HL-60 (cell line): ENCODE results near the gene CFAP73.

ENCODE experiments used
- DNase-seq, 2 experiments: peaks; one replicate each; pipeline ENCODE4 v3.0.0-alpha.2; 2010 to 2020; ENCODE audit warnings: low read depth in 1 of 2, low spot score in 1 of 2
- H3K27ac ChIP-seq: fragments of 250-450 bp; sonication (Bioruptor Pico); replicated peaks from 2 replicates; pipeline ENCODE4 v1.5.1; 2020; ENCODE audit warnings: mild to moderate bottlenecking, moderate library complexity
- H3K27me3 ChIP-seq: fragments of 250-450 bp; sonication (Bioruptor Pico); 2 replicates; pipeline ENCODE4 v1.5.1; 2021; ENCODE audit warnings: mild to moderate bottlenecking, moderate library complexity; ENCODE audit not compliant: insufficient read depth, poor library complexity, severe bottlenecking
- H3K4me3 ChIP-seq: replicated peaks from 2 replicates; pipeline ENCODE4 v1.5.1; 2011; ENCODE audit warnings: mild to moderate bottlenecking, control low read depth, low read length; ENCODE audit not compliant: insufficient read depth
- CTCF ChIP-seq: IDR thresholded peaks from one replicate; pipeline ENCODE4 v1.5.1; 2011; ENCODE audit warnings: low read length, control low read depth, inconsistent platforms; ENCODE audit not compliant: insufficient read depth
- GABPA ChIP-seq: IDR thresholded peaks from 2 replicates; pipeline ENCODE4 v1.6.1; 2012; ENCODE audit warnings: low read depth
- POLR2AphosphoS5 ChIP-seq: IDR thresholded peaks from 2 replicates; pipeline ENCODE4 v1.6.1; 2012; ENCODE audit warnings: low read depth
- REST ChIP-seq: IDR thresholded peaks from 2 replicates; pipeline ENCODE4 v1.6.1; 2012; ENCODE audit warnings: low read depth; ENCODE audit not compliant: insufficient replicate concordance
- SPI1 ChIP-seq: IDR thresholded peaks from 2 replicates; pipeline ENCODE4 v1.6.1; 2012; ENCODE audit warnings: low read depth, mild to moderate bottlenecking, borderline replicate concordance

Gene CFAP73

GRCh38 chr12:113134521-113134951, 15.0 kb upstream of the CFAP73 start:
- Histone ChIP-seq H3K27me3 (no peaks in the 10 kb centered on the region), H3K27ac (peak overlapping the region; percentile 64), H3K4me3 (peak overlapping the region; percentile 44)
- TF ChIP-seq GABPA: no peak
- no peak for TF ChIP-seq POLR2AphosphoS5
- TF ChIP-seq CTCF: no peak
- TF ChIP-seq REST: no peak
- no peak for DNase-seq

- peak; percentile 34 for TF ChIP-seq CTCF
- peak; percentile 12; the same call in 1 of the 2 replicates for TF ChIP-seq SPI1
- TF ChIP-seq REST: no peak
- DNase-seq: peak; percentile 70 to 87
- Histone ChIP-seq H3K4me3 (peak within 1 kb of the TSS; percentile 44), H3K27ac (peak within 1 kb of the TSS; percentile 76), H3K27me3 (no peaks in the 10 kb centered on the region)
Observed at GRCh38 chr12:113135178-113136127, 14.1 kb upstream of the CFAP73 start, which contains the start of gene RASAL1. Gene RASAL1, minus strand, starts transcription at chr12:113135761. Its CDS starts 299 bp downstream, at chr12:113135462.

GRCh38 chr12:113136128-113136989, 13.2 kb upstream of the CFAP73 start:
- peak overlapping the region; percentile 44 for H3K4me3 ChIP-seq
- H3K27ac ChIP-seq: peak overlapping the region; percentile 76
- DNase-seq: peak; percentile 32 to 86
- no peaks in the 10 kb centered on the region for H3K27me3 ChIP-seq
- TF ChIP-seq REST: no peak
- TF ChIP-seq CTCF: no peak
- 0 out of 2 replicates have a peak, but pooled peaks have one; percentile 33 for TF ChIP-seq POLR2AphosphoS5
- no peak for TF ChIP-seq GABPA
- TF ChIP-seq SPI1: peak; percentile 23; the same call in 1 of the 2 replicates
